Ovary (tissue), 3 donors: Measurements from ENCODE around the gene NAA20.

Source experiments
- CTCF ChIP-seq, 3 donors: fragments of 450-650 bp in 2 of 3; fragments of 200-600 bp in 1 of 3; IDR thresholded peaks; one replicate each; pipeline versions ENCODE4 v1.5.1 to v1.8.0; 2016 to 2022; ENCODE audit warnings: antibody characterized with exemption in 3 of 3, mild to moderate bottlenecking in 1 of 3
- POLR2A ChIP-seq: fragments of 450-650 bp; IDR thresholded peaks from one replicate; pipeline ENCODE4 v1.6.1; 2017; ENCODE audit warnings: antibody characterized with exemption, mild to moderate bottlenecking, moderate library complexity
- donor health status: DM: no; HTN: no; CAD: no.

GRCh38 chr20:19975901-19976300 lies 41.3 kb upstream of the NAA20 start:
- TF ChIP-seq CTCF (IDR thresholded peaks at IDR 0.05) (no peak), POLR2A (no peak)
